Measurements from ENCODE around the gene TUBB3. TPM values are rescaled to one million over a fixed set of nuclear protein-coding genes. Genes with fewer than 3 reads are reported as not detected.

TUBB3 gene
- total RNA-seq, 1 donor: 299 TPM

Other genes starting within 250 kb of the TUBB3 start
- 32.9 and 43.0 TPM in 2 replicates for gene CDK10, start 236.7 kb upstream of the TUBB3 start, total RNA-seq (ENCODE audit: low replicate concordance)
- gene SPATA2L, start 221.6 kb upstream of the TUBB3 start, total RNA-seq (ENCODE audit: low replicate concordance): 10.1 and 22.7 TPM in 2 replicates
- 8.6 and 11.3 TPM in 2 replicates for gene VPS9D1, start 202.4 kb upstream of the TUBB3 start, total RNA-seq (ENCODE audit: low replicate concordance)
- 10.4 and 11.4 TPM in 2 replicates for gene ZNF276, start 201.8 kb upstream of the TUBB3 start, total RNA-seq (ENCODE audit: low replicate concordance)
- 0.90 and 27.0 TPM in 2 replicates for gene FANCA, start 106.7 kb upstream of the TUBB3 start, total RNA-seq (ENCODE audit: low replicate concordance)
- 2.5 and 7.1 TPM in 2 replicates for gene SPIRE2, start 94.9 kb upstream of the TUBB3 start, total RNA-seq (ENCODE audit: low replicate concordance)
- gene TCF25, start 49.8 kb upstream of the TUBB3 start, total RNA-seq (ENCODE audit: low replicate concordance): 163 and 417 TPM in 2 replicates
- 5.2 and 8.1 TPM in 2 replicates for gene MC1R, start 4.5 kb upstream of the TUBB3 start, total RNA-seq (ENCODE audit: low replicate concordance)
- gene DEF8, start 25.4 kb downstream of the TUBB3 start, total RNA-seq (ENCODE audit: low replicate concordance): 56.9 and 111 TPM in 2 replicates
- gene DBNDD1, start 96.1 kb downstream of the TUBB3 start, total RNA-seq (ENCODE audit: low replicate concordance): 0.16 and 1.7 TPM in 2 replicates
- not detected in 2 replicates for gene PRDM7, start 154.0 kb downstream of the TUBB3 start, total RNA-seq (ENCODE audit: low replicate concordance)